ENCODE data around the gene ABCC4. TPM values are rescaled to one million over a fixed set of nuclear protein-coding genes. Genes with fewer than 3 reads are reported as not detected.
"Not testable (repeated sequence)": the region's sequence is repeated elsewhere in the genome, so short reads cannot be mapped to it uniquely, and the experiment has no call there.

Gene ABCC4
- total RNA-seq, 1 experiment from 2014 or later: 9.4 TPM

GRCh38 chr13:95174517-95174916 is 126.7 kb downstream of the ABCC4 start:
- H3K36me3 ChIP-seq: peaks cover 11% of the 10 kb centered on the region
- H3K4me3 ChIP-seq: no peak overlapping the region
- no peak for DNase-seq
- no peaks in the 10 kb centered on the region for H3K27me3 ChIP-seq
- H3K9me3 ChIP-seq: no peaks in the 10 kb centered on the region

- no peak for DNase-seq
- no peaks in the 10 kb centered on the region for H3K27me3 ChIP-seq
- H3K4me3 ChIP-seq: no peak overlapping the region
- H3K9me3 ChIP-seq: no peaks in the 10 kb centered on the region
- H3K36me3 ChIP-seq: peaks cover 30% of the 10 kb centered on the region
Measured at GRCh38 chr13:95168191-95168590, 133.1 kb downstream of the ABCC4 start.

- not testable (repeated sequence) for H3K9me3 ChIP-seq, H3K27me3 ChIP-seq
- H3K36me3 ChIP-seq: peaks cover 30% of the 10 kb centered on the region
Measured at GRCh38 chr13:95167003-95167402, 134.2 kb downstream of the ABCC4 start.

GRCh38 chr13:95164830-95165229 is 136.4 kb downstream of the ABCC4 start:
- Histone ChIP-seq H3K27me3 (no peaks in the 10 kb centered on the region), H3K36me3 (peaks cover 25% of the 10 kb centered on the region), H3K9me3 (no peaks in the 10 kb centered on the region), H3K4me3 (no peak overlapping the region)
- no peak for DNase-seq

More at GRCh38 chr13:95167003-95167402, 134.2 kb downstream of the ABCC4 start:
- not testable (repeated sequence) for H3K4me3 ChIP-seq, DNase-seq

- Histone ChIP-seq H3K27me3 (no peaks in the 10 kb centered on the region), H3K4me3 (no peak overlapping the region), H3K9me3 (no peaks in the 10 kb centered on the region), H3K36me3 (peaks cover 23% of the 10 kb centered on the region)
- no peak for DNase-seq
Measured at GRCh38 chr13:95160112-95160906, 140.9 kb downstream of the ABCC4 start.

- peaks cover 17% of the 10 kb centered on the region for H3K36me3 ChIP-seq
- no peak for DNase-seq
- H3K9me3 ChIP-seq: no peaks in the 10 kb centered on the region
- no peaks in the 10 kb centered on the region for H3K27me3 ChIP-seq
- H3K4me3 ChIP-seq: no peak overlapping the region
Measured at GRCh38 chr13:95159458-95159857, 141.8 kb downstream of the ABCC4 start.

GRCh38 chr13:95156208-95156607 is 145.0 kb downstream of the ABCC4 start:
- Histone ChIP-seq H3K9me3 (no peaks in the 10 kb centered on the region), H3K4me3 (no peak overlapping the region), H3K27me3 (no peaks in the 10 kb centered on the region), H3K36me3 (peaks cover 14% of the 10 kb centered on the region)
- DNase-seq: no peak

- no peak overlapping the region for H3K4me3 ChIP-seq
- H3K27me3 ChIP-seq: no peaks in the 10 kb centered on the region
- H3K9me3 ChIP-seq: no peaks in the 10 kb centered on the region
- peaks cover 16% of the 10 kb centered on the region for H3K36me3 ChIP-seq
- no peak for DNase-seq
Measured at GRCh38 chr13:95155504-95155903, 145.7 kb downstream of the ABCC4 start.

- no peak for DNase-seq
- Histone ChIP-seq H3K27me3 (no peaks in the 10 kb centered on the region), H3K9me3 (no peaks in the 10 kb centered on the region), H3K36me3 (peaks cover 16% of the 10 kb centered on the region), H3K4me3 (no peak overlapping the region)
Measured at GRCh38 chr13:95155093-95155492, 146.2 kb downstream of the ABCC4 start.

- no peaks in the 10 kb centered on the region for H3K27me3 ChIP-seq
- no peak for DNase-seq
- H3K9me3 ChIP-seq: no peaks in the 10 kb centered on the region
- H3K4me3 ChIP-seq: no peak overlapping the region
- H3K36me3 ChIP-seq: peaks cover 14% of the 10 kb centered on the region
Measured at GRCh38 chr13:95154413-95154886, 146.8 kb downstream of the ABCC4 start.

GRCh38 chr13:95153647-95154412 is 147.4 kb downstream of the ABCC4 start:
- DNase-seq: no peak

GRCh38 chr13:95151942-95152587 is 149.2 kb downstream of the ABCC4 start:
- Histone ChIP-seq H3K9me3 (no peaks in the 10 kb centered on the region), H3K4me3 (no peak overlapping the region), H3K27me3 (no peaks in the 10 kb centered on the region), H3K36me3 (peaks cover 13% of the 10 kb centered on the region)
- DNase-seq: no peak

More at GRCh38 chr13:95153647-95154412, 147.4 kb downstream of the ABCC4 start:
- Histone ChIP-seq H3K9me3 (no peaks in the 10 kb centered on the region), H3K36me3 (peaks cover 13% of the 10 kb centered on the region), H3K27me3 (no peaks in the 10 kb centered on the region), H3K4me3 (no peak overlapping the region)

- no peak overlapping the region for H3K4me3 ChIP-seq
- no peak for DNase-seq
- peaks cover 2% of the 10 kb centered on the region for H3K36me3 ChIP-seq
- no peaks in the 10 kb centered on the region for H3K9me3 ChIP-seq
- no peaks in the 10 kb centered on the region for H3K27me3 ChIP-seq
Measured at GRCh38 chr13:95150555-95150954, 150.7 kb downstream of the ABCC4 start.

GRCh38 chr13:95146486-95146885 is 154.8 kb downstream of the ABCC4 start:
- Histone ChIP-seq H3K27me3 (no peaks in the 10 kb centered on the region), H3K4me3 (no peak overlapping the region), H3K9me3 (no peaks in the 10 kb centered on the region), H3K36me3 (peaks cover 5% of the 10 kb centered on the region; the same call in 1 of the 2 replicates)
- DNase-seq: no peak

GRCh38 chr13:95145587-95145986 is 155.7 kb downstream of the ABCC4 start:
- no peaks in the 10 kb centered on the region for H3K27me3 ChIP-seq
- peaks cover 3% of the 10 kb centered on the region; the same call in 1 of the 2 replicates for H3K36me3 ChIP-seq
- no peak overlapping the region for H3K4me3 ChIP-seq
- H3K9me3 ChIP-seq: no peaks in the 10 kb centered on the region
- DNase-seq: no peak

- Histone ChIP-seq H3K27me3 (no peaks in the 10 kb centered on the region), H3K36me3 (peaks cover 6% of the 10 kb centered on the region), H3K9me3 (no peaks in the 10 kb centered on the region), H3K4me3 (no peak overlapping the region)
- no peak for DNase-seq
Measured at GRCh38 chr13:95140502-95140901, 160.7 kb downstream of the ABCC4 start.

All from MG63 (cell line).